ENCODE data around the gene AWAT2.

The AWAT2 gene

DNA sequence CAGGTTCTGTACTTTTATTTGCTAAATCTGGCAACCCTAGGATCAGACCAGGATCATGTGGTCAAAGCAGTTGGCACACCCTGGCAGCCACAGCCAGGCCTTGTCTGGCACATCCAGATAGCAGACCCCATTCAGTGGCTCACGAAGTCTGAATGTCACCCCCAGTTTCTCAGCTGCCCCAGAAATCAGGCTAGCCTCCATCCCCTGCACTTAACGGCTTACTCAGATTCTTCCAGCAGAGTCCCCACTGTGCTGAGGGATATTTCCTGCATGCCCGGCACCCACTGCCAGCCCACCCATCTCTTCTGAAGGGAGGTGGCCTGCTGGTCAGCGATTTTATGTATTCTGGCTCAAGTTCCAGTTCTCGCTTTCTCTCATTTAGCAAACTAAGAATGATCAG is 4.7 kb upstream of the AWAT2 start:
- FAIRE-seq (no peak), DNase-seq (ENCODE audit: insufficient read length, low spot score) (no peak)
- TF ChIP-seq, protein P1, sequence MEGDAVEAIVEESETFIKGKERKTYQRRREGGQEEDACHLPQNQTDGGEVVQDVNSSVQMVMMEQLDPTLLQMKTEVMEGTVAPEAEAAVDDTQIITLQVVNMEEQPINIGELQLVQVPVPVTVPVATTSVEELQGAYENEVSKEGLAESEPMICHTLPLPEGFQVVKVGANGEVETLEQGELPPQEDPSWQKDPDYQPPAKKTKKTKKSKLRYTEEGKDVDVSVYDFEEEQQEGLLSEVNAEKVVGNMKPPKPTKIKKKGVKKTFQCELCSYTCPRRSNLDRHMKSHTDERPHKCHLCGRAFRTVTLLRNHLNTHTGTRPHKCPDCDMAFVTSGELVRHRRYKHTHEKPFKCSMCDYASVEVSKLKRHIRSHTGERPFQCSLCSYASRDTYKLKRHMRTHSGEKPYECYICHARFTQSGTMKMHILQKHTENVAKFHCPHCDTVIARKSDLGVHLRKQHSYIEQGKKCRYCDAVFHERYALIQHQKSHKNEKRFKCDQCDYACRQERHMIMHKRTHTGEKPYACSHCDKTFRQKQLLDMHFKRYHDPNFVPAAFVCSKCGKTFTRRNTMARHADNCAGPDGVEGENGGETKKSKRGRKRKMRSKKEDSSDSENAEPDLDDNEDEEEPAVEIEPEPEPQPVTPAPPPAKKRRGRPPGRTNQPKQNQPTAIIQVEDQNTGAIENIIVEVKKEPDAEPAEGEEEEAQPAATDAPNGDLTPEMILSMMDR (IDR thresholded peaks at IDR 0.05; ENCODE audit: insufficient read depth, missing control alignments), result no peak

GRCh38 chrX:70052895-70053615 is 3.3 kb upstream of the AWAT2 start:
- DNase-seq (ENCODE audit: insufficient read length, low spot score) (no peak), FAIRE-seq (no peak)
- TF ChIP-seq, protein P1 (IDR thresholded peaks at IDR 0.05; ENCODE audit: insufficient read depth, missing control alignments), result no peak

DNA sequence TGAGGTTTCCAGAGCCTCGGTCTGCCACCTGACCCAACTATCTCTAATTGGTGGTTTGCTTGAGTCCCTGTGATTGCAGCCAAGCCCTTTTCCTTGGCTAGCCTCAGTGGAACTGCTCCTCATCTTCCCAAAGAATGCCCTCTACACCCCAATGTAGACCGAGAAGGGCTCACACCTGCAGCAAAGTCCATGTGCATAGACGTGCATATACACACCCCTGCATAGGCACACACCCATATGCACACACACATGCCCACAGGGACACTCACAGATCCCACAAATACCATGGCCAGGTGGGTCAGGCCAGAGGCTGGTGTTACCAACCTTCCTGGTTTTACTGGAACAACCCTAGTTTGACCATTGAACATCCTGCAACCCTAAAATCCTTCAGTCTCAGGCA is 332 bp downstream of the AWAT2 start:
- no peak for FAIRE-seq
- TF ChIP-seq, protein P1 (IDR thresholded peaks at IDR 0.05; ENCODE audit: insufficient read depth, missing control alignments), result no peak
- no peak for DNase-seq (ENCODE audit: insufficient read length, low spot score)

- TF ChIP-seq, protein P1 (IDR thresholded peaks at IDR 0.05; ENCODE audit: insufficient read depth, missing control alignments), result no peak
- FAIRE-seq, result no peak
- no peak for DNase-seq (ENCODE audit: insufficient read length, low spot score)
Observed at GRCh38 chrX:70046978-70047377, 2.8 kb downstream of the AWAT2 start.

- FAIRE-seq (no peak), DNase-seq (ENCODE audit: insufficient read length, low spot score) (no peak)
- TF ChIP-seq, protein P1 (IDR thresholded peaks at IDR 0.05; ENCODE audit: insufficient read depth, missing control alignments), result no peak
Observed at GRCh38 chrX:70044541-70045245, 5.0 kb downstream of the AWAT2 start.

DNA sequence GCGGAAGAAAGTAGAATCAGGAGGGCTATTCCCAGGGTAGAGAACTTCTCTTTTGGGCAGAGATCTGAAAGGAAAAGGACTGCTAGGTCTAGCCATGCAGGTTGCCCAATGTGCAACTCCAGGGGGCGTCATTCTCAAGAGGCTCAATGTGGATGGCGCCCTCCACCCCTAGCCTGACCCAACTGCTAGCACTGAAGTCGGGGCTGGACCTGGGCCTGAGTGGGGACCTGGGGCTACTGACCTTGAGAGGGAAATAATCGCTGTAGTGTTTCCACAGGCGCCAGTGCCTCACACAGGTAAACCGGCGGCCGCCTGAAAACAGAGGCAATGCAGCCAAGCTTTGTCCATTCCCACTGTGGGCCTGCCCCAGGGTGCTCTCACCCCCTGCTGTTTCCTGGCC is 6.1 kb downstream of the AWAT2 start:
- FAIRE-seq (no peak), DNase-seq (ENCODE audit: insufficient read length, low spot score) (no peak)
- TF ChIP-seq, protein P1 (IDR thresholded peaks at IDR 0.05; ENCODE audit: insufficient read depth, missing control alignments), result no peak
